GM19438 (cell line): ENCODE results near the gene TGM2.

Experiments
- ATAC-seq: cut with Tn5 transposase; IDR thresholded peaks from one replicate; pipeline ENCODE4 v1.9.1; 2021; ENCODE audit warnings: low read depth; ENCODE audit not compliant: unreplicated experiment

TGM2 gene

GRCh38 chr20:38147163-38147562, 17.9 kb downstream of the TGM2 start:
- ATAC-seq, result no peak

GRCh38 chr20:38146628-38147027, 18.4 kb downstream of the TGM2 start:
- ATAC-seq, result no peak

- ATAC-seq, result no peak
Observed at GRCh38 chr20:38146156-38146555, 18.9 kb downstream of the TGM2 start.

DNA sequence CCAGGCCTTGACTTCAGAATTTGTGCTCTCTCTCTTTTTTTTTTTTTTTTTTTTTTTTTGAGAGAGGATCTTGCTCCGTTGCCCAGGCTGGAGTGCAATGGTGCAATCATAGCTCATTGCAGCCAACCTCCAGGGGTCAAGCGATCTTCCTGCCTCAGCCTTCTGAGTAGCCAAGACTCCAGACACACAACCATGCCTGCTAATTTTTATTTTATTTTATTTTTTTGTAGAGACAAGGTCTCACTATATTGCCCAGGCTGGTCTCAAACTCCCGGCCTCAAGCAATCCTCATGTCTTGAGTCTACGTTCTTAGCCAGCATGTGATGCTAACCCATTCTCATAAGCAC, 19.4 kb downstream of the TGM2 start:
- no peak for ATAC-seq

GRCh38 chr20:38144974-38145728, 19.9 kb downstream of the TGM2 start:
- no peak for ATAC-seq

DNA sequence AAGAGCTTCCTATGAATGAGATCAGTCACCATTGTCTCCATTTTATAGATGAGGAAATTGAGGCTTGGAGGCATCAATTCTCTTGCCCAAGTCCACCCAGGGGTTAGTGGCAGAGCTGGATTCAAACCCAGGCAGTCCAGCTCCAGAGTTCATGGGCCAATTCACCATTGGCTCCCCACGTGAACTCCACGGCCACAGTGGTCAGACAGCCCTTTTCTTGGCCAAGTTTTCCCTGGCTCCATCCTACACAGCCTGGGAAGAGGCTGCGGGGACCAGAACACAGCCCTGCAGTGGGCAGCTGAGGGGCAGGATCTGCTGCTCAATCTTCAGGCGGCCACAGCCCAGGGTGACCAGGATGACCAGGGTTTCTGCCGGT, 20.5 kb downstream of the TGM2 start:
- ATAC-seq, result no peak

- no peak for ATAC-seq
Observed at GRCh38 chr20:38143646-38144554, 21.2 kb downstream of the TGM2 start.

- no peak for ATAC-seq
Observed at GRCh38 chr20:38143238-38143645, 21.8 kb downstream of the TGM2 start.

DNA sequence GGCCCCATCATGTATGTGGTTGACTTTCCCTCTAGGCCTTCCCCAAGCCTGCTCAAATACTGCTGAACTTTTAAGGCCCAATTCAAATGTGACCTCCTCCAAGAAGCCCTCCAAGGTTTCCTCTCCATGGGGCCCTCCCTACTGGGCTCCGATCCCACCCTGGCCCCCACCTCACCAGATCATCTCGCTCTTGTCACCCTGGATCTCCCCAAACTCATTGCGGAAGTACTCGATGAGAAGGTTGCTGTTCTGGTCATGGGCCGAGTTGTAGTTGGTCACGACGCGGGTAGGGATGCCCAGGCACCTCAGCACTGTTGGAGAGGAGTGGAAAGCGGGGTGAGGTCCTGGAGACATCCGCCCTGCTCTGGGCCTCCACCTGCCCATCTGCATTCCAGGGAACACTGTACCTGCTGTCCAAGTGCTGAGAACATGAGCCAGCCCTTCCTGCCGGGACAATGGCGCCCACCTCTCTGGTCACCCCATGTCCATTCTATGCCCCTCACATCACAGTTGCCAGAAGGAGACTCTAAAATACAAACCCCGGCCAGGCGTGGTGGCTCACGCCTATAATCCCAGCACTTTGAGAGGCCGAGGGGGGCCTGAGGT, 23.1 kb downstream of the TGM2 start:
- no peak for ATAC-seq

GRCh38 chr20:38141204-38141888, 23.7 kb downstream of the TGM2 start:
- no peak for ATAC-seq

- no peak for ATAC-seq
Observed at GRCh38 chr20:38139977-38140753, 24.9 kb downstream of the TGM2 start.

GRCh38 chr20:38139156-38139912, 25.7 kb downstream of the TGM2 start:
- no peak for ATAC-seq

- ATAC-seq, result no peak
Observed at GRCh38 chr20:38138086-38138778, 26.8 kb downstream of the TGM2 start.

- ATAC-seq, result no peak
Observed at GRCh38 chr20:38137441-38138037, 27.5 kb downstream of the TGM2 start.

- ATAC-seq, result no peak
Observed at GRCh38 chr20:38136421-38137245, 28.4 kb downstream of the TGM2 start.

GRCh38 chr20:38135651-38136420, 29.2 kb downstream of the TGM2 start:
- ATAC-seq, result no peak

DNA sequence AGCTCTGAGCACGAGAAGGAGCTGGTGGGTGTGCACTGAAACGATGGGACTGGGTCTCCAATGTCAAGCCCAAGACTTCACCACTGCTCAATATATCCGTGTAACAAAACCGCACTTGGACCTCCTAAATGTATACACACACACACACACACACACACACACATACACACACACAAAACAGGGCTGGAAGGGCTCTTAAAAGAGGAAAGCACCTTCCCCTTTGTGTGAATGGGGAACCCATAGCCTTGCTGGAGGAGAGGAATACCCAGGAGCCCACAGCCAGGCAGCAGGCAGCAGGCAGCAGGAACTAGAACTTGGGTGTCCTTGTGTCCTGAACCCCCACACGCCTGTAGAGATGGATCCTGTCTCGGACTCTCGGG, 29.8 kb downstream of the TGM2 start:
- ATAC-seq, result no peak
